HUES6 (cell line): ENCODE measurements around the gene MUC22.

Experiments
- H3K27ac ChIP-seq: 2 replicates; pipeline ENCODE4 v1.7.0; 2013; ENCODE audit warnings: low read depth, mild to moderate bottlenecking, low read length, inconsistent platforms
- H3K27me3 ChIP-seq: 2 replicates; pipeline ENCODE4 v1.6.1; 2013; ENCODE audit warnings: low read length; ENCODE audit not compliant: control insufficient read depth, insufficient read depth
- H3K36me3 ChIP-seq: 2 replicates; pipeline ENCODE4 v1.6.1; 2013; ENCODE audit warnings: low read length; ENCODE audit not compliant: control insufficient read depth, insufficient read depth
- H3K4me1 ChIP-seq: 2 replicates; pipeline ENCODE4 v1.6.1; 2013; ENCODE audit warnings: low read length; ENCODE audit not compliant: control insufficient read depth, insufficient read depth
- H3K4me3 ChIP-seq: 2 replicates; pipeline ENCODE4 v1.5.1; 2013; ENCODE audit warnings: low read depth, low read length
- H3K9ac ChIP-seq: one replicate; pipeline ENCODE4 v1.6.1; 2013; ENCODE audit warnings: mild to moderate bottlenecking, low read length
- H3K9me3 ChIP-seq: 2 replicates; pipeline ENCODE4 v1.6.1; 2013; ENCODE audit warnings: low read depth, low read length; ENCODE audit not compliant: control insufficient read depth, insufficient read depth

The MUC22 gene

DNA sequence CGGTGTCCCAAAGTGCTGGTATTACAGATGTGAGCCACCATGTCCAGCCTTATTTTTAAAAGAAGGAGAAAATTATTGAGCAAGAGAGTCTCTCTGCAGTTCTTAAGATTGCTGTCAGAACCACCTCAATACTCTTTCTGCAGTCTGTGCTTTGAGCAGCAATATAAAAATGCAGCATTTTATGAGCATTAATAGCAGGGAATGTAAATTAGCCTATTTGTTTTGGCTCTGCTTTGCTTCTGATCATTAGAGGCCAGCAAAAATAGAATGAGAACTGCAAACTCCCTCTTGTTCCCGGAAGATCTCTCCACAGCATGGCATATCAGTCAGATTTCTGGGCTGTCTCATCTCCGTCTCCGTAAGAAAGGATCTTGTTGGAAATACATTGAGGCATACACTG, 66.3 kb downstream of the MUC22 start:
- Histone ChIP-seq H3K36me3 (no peaks in the 10 kb centered on the region), H3K9me3 (no peaks in the 10 kb centered on the region), H3K4me1 (peaks cover 5% of the 10 kb centered on the region), H3K27ac (no peak overlapping the region), H3K27me3 (no peaks in the 10 kb centered on the region), H3K9ac (no peak overlapping the region), H3K4me3 (no peak overlapping the region)

DNA sequence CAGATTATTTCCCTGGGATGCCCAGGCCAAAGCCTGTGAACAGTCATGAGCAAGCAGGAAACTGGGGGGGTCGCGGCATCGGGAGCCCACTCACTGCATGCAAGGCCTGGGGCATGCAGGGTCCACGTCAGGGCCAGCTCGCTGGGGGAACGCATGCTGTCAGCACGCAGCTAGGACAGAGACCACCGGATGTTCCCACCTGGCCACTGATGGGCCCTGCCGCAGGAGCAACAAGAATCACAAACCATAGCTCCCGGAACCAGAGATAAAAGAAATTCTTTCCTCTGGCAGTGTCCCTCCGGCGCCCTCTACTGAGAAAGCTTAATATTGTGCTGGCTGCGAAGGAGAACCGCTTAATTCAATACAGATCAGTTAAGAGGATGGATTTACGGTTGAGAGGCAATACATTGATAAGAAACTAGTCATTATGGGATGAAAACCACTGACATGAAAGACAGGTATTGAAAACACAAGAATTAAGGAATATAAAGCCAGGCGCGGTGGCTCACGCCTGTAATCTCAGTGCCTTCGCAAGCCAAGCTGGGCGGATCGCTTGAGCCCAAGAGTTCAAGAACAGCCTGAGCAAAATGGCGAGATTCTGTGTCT, 69.5 kb downstream of the MUC22 start:
- no peak overlapping the region for H3K9ac ChIP-seq
- no peak overlapping the region for H3K4me3 ChIP-seq
- no peaks in the 10 kb centered on the region for H3K36me3 ChIP-seq
- peaks cover 10% of the 10 kb centered on the region for H3K4me1 ChIP-seq
- no peak overlapping the region for H3K27ac ChIP-seq
- H3K9me3 ChIP-seq: no peaks in the 10 kb centered on the region
- H3K27me3 ChIP-seq: no peaks in the 10 kb centered on the region

DNA sequence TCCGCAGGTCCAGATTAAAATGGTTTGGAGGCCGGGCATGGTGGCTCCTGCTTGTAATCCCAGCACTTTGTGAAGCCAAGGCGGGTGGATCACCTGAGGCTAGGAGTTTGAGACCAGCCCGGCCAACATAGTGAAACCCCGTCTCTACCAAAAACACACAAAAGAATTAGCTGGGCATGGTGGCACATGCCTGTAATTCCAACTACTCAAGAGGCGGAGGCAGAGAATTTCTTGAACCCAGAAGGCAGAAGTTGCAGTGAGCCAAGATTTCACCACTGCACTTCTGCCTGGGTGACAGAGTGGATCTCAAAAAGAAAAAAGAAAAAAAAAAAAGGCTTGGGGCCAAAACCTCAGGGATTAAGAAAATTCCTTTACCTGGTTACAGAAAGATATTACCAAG, 71.6 kb downstream of the MUC22 start:
- H3K4me1 ChIP-seq: peaks cover 14% of the 10 kb centered on the region
- no peak overlapping the region for H3K4me3 ChIP-seq
- H3K9ac ChIP-seq: no peak overlapping the region
- no peaks in the 10 kb centered on the region for H3K36me3 ChIP-seq
- no peaks in the 10 kb centered on the region for H3K27me3 ChIP-seq
- no peaks in the 10 kb centered on the region for H3K9me3 ChIP-seq
- H3K27ac ChIP-seq: no peak overlapping the region

DNA sequence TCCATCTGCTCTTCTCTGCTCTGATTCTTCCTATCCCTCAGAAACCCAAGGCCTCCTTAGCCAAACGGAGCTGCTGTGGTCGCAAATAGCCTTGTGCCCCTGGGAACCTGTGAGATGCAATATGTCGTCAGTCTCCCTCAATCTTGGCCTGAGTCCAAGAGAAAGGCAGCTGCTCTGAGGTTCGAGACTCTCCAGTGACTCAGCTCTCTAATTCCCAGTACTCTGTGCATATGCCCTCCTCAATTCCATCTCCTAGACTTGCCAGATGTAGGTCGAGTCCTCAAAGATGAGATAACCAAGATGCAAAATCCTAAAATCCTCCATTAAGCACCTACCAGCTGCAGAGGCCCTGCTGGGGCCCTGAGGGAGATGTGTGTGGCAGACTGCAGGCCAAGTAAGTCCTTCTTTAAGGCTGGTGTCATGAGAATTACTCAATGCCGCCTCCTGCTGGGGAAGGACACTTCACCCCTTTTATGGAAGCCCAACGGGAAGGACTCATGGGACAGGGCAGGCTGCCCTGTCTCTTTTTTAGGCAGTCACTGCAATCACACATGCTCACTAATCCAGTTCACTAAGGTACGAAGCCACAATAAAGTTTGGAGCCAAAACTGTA, 73.6 kb downstream of the MUC22 start:
- no peak overlapping the region for H3K9ac ChIP-seq
- no peaks in the 10 kb centered on the region for H3K9me3 ChIP-seq
- H3K27me3 ChIP-seq: no peaks in the 10 kb centered on the region
- H3K4me1 ChIP-seq: peaks cover 19% of the 10 kb centered on the region
- no peak overlapping the region for H3K4me3 ChIP-seq
- no peak overlapping the region for H3K27ac ChIP-seq
- no peaks in the 10 kb centered on the region for H3K36me3 ChIP-seq
